Small intestine (tissue), 7 donors: ENCODE measurements around the gene MT2A. TPM values are rescaled to one million over a fixed set of nuclear protein-coding genes. Genes with fewer than 3 reads are reported as not detected.
A peak's percentile ranks its signal among the peaks of the same experiment; 100 is the strongest.

ENCODE experiments used
- DNase-seq, 2 donors: peaks; one replicate each; pipeline versions ENCODE4 v3.0.0 to v3.0.0-alpha.2; 2013
- FAIRE-seq: peaks from 2 replicates; lab custom pipeline; 2012; peaks lifted over from hg19 to GRCh38; lab: Jason Lieb, UNC
- H3K27ac ChIP-seq, 3 donors: one replicate each; pipeline ENCODE4 v1.5.1; 2013; ENCODE audit warnings: low read length in 2 of 3, mild to moderate bottlenecking in 2 of 3, control low read depth in 1 of 3, inconsistent platforms in 1 of 3, low read depth in 1 of 3, moderate library complexity in 1 of 3
- H3K27me3 ChIP-seq, 3 donors: one replicate each; pipeline ENCODE4 v1.6.1; 2013; ENCODE audit warnings: low read length in 3 of 3, inconsistent platforms in 1 of 3; ENCODE audit not compliant: control insufficient read depth in 3 of 3, insufficient read depth in 3 of 3
- H3K36me3 ChIP-seq, 3 donors: one replicate each; pipeline ENCODE4 v1.6.1; 2013; ENCODE audit warnings: low read length in 3 of 3, inconsistent platforms in 1 of 3, low read depth in 1 of 3, mild to moderate bottlenecking in 1 of 3, moderate library complexity in 1 of 3; ENCODE audit not compliant: control insufficient read depth in 3 of 3, insufficient read depth in 2 of 3
- H3K4me1 ChIP-seq, 3 donors: one replicate each; pipeline ENCODE4 v1.6.1; 2013; ENCODE audit warnings: low read length in 2 of 3, inconsistent platforms in 1 of 3, low read depth in 1 of 3, mild to moderate bottlenecking in 1 of 3, moderate library complexity in 1 of 3; ENCODE audit not compliant: control insufficient read depth in 3 of 3, insufficient read depth in 2 of 3
- H3K4me3 ChIP-seq, 3 donors: one replicate each; pipeline ENCODE4 v1.5.1; 2013; ENCODE audit warnings: low read length in 3 of 3, control low read depth in 1 of 3, inconsistent platforms in 1 of 3, low read depth in 1 of 3, mild to moderate bottlenecking in 1 of 3, moderate library complexity in 1 of 3
- H3K9me3 ChIP-seq, 2 donors: one replicate each; pipeline ENCODE4 v1.6.1; 2013; ENCODE audit warnings: low read depth in 1 of 2, low read length in 1 of 2; ENCODE audit not compliant: control insufficient read depth in 2 of 2, insufficient read depth in 1 of 2
- WGBS, 3 donors: extraction: QIAGEN DNeasy Blood & Tissue Kit; methylation state at CpG; one replicate each; pipeline ENCODE4 v1.1.7; 2013; 5-methylcytosine and 5-hydroxymethylcytosine counted together
- polyA plus RNA-seq, 4 donors: library from polyadenylated mRNA; stranded (reverse) in 3 of 4; unstranded in 1 of 4; fragments of 200-250 nt in 3 of 4; fragments of 120-200 nt in 1 of 4; gene quantifications; one replicate each; pipeline versions ENCODE4 v1.2.1 to v1.2.3, GENCODE V29; 2013
- donor health status: healthy with polysubstance abuse.
- donor health status: control.
- donor health status: control.
- donor health status: Bipolar disorder and iron deficiency.
- donor health status: healthy.

The MT2A gene
- polyA plus RNA-seq, 4 donors, result 133 to 464 (median 194) TPM

DNA sequence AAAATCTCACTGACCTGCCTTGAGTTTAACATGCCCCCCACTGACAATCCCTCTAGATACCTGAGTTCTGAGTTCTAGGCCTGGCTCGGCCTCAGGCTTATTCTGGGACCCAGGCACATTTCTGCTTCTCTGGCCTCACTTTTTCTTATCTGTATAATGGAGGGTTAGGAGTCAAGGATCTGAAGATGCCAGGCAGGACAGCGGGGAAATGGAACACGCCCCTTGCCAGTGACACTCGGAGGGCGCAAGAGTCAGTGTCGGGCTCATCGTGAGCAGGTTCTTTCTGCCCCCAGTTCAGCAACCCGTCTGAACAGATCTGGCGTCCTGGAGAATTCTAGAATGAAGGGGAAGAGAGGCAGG, 19.6 kb upstream of the MT2A start:
- no peak for DNase-seq
- Histone ChIP-seq H3K4me3 (no peak overlapping the region), H3K27me3 (peaks cover 3 to 36% (median 7%) of the 10 kb centered on the region in 3 donors), H3K27ac (no peak overlapping the region), H3K9me3 (no peaks in the 10 kb centered on the region), H3K4me1 (peaks cover 0 to 9% (median 0%) of the 10 kb centered on the region in 3 donors), H3K36me3 (no peaks in the 10 kb centered on the region)
- 26 to 34% (median 28%) methylated on average over 9 of the region's 9 CpGs for WGBS, 3 donors
- FAIRE-seq, result no peak

DNA sequence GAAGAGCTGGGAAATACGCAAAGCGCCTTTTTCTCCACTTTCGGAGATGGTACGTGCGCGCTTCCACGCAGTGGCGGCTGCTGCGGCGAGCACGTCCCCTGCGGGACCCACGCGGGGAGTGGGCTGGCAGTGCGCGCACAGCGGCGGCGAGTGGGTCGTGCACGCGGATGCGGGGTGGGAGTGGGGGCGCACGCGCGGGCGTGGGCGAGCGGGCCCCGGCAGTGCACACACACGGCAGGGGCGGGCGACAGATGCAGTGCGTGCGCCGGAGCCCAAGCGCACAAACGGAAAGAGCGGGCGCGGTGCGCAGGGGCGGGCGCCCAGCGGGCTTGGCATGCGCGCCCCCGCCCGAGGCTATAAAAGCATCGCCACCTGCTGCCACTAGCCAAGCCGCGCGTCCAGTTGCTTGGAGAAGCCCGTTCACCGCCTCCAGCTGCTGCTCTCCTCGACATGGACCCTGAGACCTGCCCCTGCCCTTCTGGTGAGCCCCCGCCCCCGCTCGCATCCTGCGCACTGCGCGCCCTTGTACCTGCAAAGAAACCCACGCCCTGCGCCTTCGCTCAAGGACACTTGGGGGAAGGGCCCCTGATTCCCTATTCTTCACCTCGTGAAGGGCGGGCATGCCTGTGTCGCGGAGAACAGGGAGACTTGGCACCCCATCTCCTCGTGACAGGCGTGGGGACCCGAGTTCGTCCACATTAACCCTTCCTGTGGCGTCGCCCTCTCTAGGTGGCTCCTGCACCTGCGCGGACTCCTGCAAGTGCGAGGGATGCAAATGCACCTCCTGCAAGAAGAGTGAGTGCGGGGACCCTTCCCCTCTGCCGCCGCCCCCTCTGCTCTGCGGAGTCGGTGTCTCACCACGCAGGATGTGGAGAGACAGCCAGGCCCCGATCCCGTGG, 19.0 kb upstream of the MT2A start, which contains the start of gene MT3:
MT3 (plus strand) TSS at position 388 of the 899 bp plus-strand sequence; CDS start at position 451, 63 bp downstream.
- DNase-seq, result peak in 1 of 2 donors; percentile 60
- H3K4me1 ChIP-seq, result peaks cover 0 to 9% (median 0%) of the 10 kb centered on the region in 3 donors
- 6 to 8% (median 7%) methylated on average over 58 to 87 of the region's 87 CpGs for WGBS, 3 donors
- no peaks in the 10 kb centered on the region for H3K36me3 ChIP-seq
- peaks cover 3 to 33% (median 7%) of the 10 kb centered on the region in 3 donors for H3K27me3 ChIP-seq
- peak within 1 kb of the TSS in 2 of 3 donors; percentile 13 to 40 for H3K4me3 ChIP-seq
- FAIRE-seq, result no peak
- peaks cover 0 to 2% of the 10 kb centered on the region in 2 donors for H3K9me3 ChIP-seq
- no peak within 1 kb of the TSS for H3K27ac ChIP-seq

DNA sequence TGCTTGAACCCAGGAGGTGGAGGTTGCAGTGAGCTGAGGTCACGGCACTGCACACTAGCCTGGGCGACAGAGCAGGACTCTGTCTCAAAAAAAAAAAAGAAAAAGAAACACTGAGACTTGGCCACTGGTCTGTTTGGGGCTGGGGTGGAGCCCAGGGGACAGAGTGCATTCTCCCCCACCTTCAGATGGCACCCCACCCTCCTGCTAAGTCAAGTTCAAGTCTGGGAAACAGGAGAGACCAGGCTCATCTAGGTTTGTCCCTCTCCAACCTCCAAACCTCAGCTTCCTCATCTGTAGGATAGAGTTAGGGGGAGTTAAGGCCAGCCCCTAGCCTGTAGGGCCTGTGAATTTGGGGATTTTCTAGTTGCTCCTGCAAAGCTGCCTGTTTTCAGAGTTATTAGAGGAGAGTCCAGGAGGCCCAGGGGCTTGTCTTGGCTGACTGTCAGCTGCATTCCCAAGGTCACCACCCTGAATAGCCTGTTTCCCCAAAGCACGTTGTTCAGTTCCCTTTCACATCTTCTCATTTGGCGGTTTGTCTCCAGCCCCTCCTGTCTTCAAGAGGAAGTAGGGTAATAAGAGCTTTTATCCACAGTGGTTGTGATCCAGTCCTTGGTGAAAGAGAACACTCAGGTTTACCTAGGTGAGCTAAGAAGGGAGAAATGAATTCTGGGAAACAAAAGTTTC, 16.9 kb upstream of the MT2A start:
- Histone ChIP-seq H3K27me3 (peaks cover 3 to 30% (median 7%) of the 10 kb centered on the region in 3 donors), H3K9me3 (peaks cover 0 to 2% of the 10 kb centered on the region in 2 donors), H3K4me1 (peaks cover 0 to 9% (median 0%) of the 10 kb centered on the region in 3 donors), H3K4me3 (no peak overlapping the region), H3K27ac (no peak overlapping the region), H3K36me3 (no peaks in the 10 kb centered on the region)
- DNase-seq (peak in 1 of 2 donors; percentile 39), FAIRE-seq (no peak)
- 44 to 50% (median 48%) methylated on average over 4 of the region's 4 CpGs for WGBS, 3 donors

DNA sequence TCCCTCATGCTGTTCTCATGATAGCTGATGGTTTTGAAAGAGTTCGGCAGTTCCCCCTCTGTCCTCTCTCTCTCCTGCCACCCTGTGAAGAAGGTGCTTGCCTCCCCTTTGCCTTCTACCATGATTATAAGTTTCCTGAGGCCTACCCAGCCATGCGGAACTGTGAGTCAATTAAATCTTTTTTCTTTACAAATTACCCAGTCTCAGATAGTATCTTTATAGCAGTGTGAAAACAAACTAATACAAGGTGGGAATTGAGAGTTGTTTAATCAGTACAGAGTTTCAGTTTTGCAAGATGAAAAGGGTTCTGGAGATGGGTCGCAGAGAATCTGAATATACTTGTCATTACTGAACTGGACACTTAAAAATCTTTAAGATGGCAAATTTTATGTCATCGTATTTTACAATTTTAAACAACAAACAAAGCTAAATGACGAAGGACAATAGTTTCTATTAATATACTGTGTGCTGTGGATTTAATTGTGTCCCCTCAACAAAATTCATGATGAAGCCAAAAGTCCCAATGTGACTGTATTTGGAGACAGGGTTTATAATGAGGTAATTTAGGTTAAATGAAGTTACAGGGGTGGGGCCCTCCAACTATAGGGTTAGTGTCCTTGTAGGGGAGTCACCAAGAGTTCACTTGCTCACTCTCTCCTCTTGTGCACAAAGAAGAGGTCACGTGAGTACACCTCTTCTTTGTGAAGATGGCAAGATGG, 14.7 kb upstream of the MT2A start:
- Histone ChIP-seq H3K27ac (no peak overlapping the region), H3K4me1 (peaks cover 0 to 9% (median 0%) of the 10 kb centered on the region in 3 donors), H3K9me3 (peaks cover 0 to 2% of the 10 kb centered on the region in 2 donors), H3K4me3 (no peak overlapping the region), H3K36me3 (no peaks in the 10 kb centered on the region), H3K27me3 (peaks cover 3 to 15% (median 7%) of the 10 kb centered on the region in 3 donors)
- 87 to 93% (median 90%) methylated on average over 6 of the region's 6 CpGs for WGBS, 3 donors
- no peak for FAIRE-seq
- no peak for DNase-seq

DNA sequence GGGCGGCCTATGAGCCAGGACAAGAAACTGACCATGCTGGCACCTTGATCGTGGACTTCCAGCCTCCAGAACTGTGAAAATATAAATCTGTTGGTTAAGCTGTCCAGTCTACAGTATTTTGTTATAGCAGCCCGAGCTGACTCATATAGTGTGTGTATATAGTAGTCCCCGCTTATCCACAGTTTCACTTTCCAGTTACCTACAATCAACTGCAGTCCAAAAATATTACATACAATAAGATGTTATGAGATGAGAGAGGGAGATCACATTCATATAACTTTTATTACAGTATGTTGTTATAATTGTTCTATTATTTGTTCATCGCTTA, 14.1 kb upstream of the MT2A start:
- H3K9me3 ChIP-seq, result peaks cover 0 to 2% of the 10 kb centered on the region in 2 donors
- H3K27ac ChIP-seq, result no peak overlapping the region
- 83 to 94% (median 84%) methylated on average over 5 of the region's 5 CpGs for WGBS, 3 donors
- peaks cover 0 to 12% (median 7%) of the 10 kb centered on the region in 3 donors for H3K27me3 ChIP-seq
- H3K4me3 ChIP-seq, result no peak overlapping the region
- H3K36me3 ChIP-seq, result no peaks in the 10 kb centered on the region
- H3K4me1 ChIP-seq, result peaks cover 0 to 9% (median 0%) of the 10 kb centered on the region in 3 donors
- FAIRE-seq, result no peak
- DNase-seq, result no peak

DNA sequence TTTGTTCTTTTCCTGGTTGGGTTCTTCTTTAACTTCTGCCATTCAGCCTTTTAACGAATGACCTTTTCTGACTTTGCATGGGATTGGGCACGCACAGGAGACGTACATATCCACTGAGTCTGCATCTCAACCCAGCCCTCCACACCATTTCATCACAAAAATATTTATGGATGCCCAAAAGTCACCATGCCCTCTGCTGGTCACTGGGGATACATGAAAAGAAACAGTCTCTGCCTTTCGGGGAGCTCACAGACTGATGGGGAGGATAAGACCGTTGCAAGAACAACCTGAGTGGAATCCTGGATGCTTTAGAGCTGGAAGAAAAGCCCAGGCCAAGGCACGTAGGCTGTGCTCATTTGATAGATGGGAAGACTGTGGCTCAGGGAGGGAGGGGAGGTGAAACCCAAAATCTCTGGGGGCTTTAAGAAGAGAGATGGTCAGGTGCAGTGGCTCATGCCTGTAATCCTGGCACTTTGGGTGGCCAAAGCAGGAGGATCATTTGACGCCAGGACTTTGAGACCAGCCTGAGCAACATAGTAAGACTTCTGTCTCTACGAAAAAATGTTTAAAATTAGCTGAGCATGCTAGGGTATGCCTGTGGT, 7.9 kb upstream of the MT2A start:
- Histone ChIP-seq H3K27me3 (peaks cover 0 to 6% (median 0%) of the 10 kb centered on the region in 3 donors), H3K27ac (no peak overlapping the region), H3K4me1 (no peaks in the 10 kb centered on the region), H3K4me3 (no peak overlapping the region), H3K36me3 (no peaks in the 10 kb centered on the region), H3K9me3 (no peaks in the 10 kb centered on the region)
- no peak for FAIRE-seq
- DNase-seq, result peak; percentile 32 to 55
- 23 to 35% (median 33%) methylated on average over 8 of the region's 8 CpGs for WGBS, 3 donors

DNA sequence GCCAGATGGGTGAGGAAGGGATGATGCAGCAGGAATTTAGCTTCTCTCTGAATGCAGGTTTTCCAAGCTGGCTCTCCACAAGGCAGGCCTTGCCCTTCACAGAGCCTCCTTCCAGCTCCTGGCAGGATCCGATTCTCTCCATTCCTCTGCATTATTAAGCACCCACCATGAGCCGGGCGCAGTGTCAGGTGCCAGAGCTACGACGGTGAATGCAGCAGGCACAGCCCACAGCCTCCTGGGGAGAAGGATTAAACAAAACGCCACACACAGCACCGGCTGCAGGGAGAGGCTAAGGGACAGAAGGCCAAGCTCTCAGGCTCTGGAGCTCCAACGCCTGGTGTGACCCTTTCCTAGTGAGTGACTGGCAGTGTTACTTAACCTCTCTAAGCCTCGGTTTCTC, 7.1 kb upstream of the MT2A start:
- no peak for FAIRE-seq

More for the DNA sequence above, 7.1 kb upstream of the MT2A start:
- Histone ChIP-seq H3K27me3 (peaks cover 0 to 6% (median 0%) of the 10 kb centered on the region in 3 donors), H3K27ac (no peak overlapping the region), H3K4me3 (no peak overlapping the region), H3K4me1 (no peaks in the 10 kb centered on the region), H3K36me3 (no peaks in the 10 kb centered on the region), H3K9me3 (no peaks in the 10 kb centered on the region)
- no peak for DNase-seq
- WGBS, 3 donors, result 66 to 79% (median 77%) methylated on average over 9 of the region's 9 CpGs
